C4-2B (cell line): Measurements from ENCODE around the gene USP30.

Source experiments
- H3K27ac ChIP-seq: fragments of 450-650 bp; 2 replicates; pipeline ENCODE4 v1.5.1; 2017
- ZFX ChIP-seq: fragments of 450-650 bp; IDR thresholded peaks from 2 replicates; pipeline ENCODE4 v1.6.1; 2017
- TF ChIP-seq, protein P1 (sequence below): fragments of 450-650 bp; conservative IDR thresholded peaks from 2 replicates; pipeline ENCODE4 v1.5.1; 2017; ENCODE audit warnings: mild to moderate bottlenecking

Gene USP30

DNA sequence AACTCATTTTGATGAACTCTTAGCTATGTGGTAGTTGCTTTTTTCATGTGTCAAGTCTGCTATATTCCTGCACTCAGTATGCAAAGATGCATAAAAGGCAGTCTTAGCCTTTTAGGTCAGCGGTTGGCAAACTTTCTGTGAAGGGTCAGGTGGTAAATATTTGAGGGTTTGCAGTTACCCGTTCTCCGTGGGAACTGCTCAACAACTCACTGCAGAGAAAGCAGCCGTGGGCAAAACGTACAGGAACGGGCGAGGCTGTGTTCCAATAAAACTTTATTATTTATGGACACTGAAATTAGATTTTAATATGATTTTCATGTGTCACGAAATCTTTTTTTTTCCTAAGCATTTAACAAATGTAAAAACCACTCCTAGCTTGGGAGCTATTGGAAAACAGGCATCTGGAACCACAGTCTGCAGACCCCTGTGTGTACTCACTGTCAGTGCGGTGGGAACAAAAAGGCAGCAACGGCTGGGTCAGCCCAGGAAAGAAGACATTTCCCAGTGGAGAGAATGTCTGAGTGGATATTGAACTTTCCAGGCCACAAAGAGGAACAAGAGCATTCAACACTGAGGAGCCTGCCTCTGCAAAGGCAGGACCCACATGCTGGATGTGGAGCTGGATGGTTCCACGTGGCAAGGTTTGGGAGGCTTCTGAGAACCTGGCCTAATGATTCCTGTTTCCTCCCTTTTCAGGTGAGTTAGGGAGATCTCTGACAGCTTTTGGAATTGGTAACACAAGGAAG is 60.5 kb downstream of the USP30 start:
- no peak overlapping the region for H3K27ac ChIP-seq
- TF ChIP-seq, protein P1, sequence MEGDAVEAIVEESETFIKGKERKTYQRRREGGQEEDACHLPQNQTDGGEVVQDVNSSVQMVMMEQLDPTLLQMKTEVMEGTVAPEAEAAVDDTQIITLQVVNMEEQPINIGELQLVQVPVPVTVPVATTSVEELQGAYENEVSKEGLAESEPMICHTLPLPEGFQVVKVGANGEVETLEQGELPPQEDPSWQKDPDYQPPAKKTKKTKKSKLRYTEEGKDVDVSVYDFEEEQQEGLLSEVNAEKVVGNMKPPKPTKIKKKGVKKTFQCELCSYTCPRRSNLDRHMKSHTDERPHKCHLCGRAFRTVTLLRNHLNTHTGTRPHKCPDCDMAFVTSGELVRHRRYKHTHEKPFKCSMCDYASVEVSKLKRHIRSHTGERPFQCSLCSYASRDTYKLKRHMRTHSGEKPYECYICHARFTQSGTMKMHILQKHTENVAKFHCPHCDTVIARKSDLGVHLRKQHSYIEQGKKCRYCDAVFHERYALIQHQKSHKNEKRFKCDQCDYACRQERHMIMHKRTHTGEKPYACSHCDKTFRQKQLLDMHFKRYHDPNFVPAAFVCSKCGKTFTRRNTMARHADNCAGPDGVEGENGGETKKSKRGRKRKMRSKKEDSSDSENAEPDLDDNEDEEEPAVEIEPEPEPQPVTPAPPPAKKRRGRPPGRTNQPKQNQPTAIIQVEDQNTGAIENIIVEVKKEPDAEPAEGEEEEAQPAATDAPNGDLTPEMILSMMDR = no peak
- TF ChIP-seq ZFX = no peak

DNA sequence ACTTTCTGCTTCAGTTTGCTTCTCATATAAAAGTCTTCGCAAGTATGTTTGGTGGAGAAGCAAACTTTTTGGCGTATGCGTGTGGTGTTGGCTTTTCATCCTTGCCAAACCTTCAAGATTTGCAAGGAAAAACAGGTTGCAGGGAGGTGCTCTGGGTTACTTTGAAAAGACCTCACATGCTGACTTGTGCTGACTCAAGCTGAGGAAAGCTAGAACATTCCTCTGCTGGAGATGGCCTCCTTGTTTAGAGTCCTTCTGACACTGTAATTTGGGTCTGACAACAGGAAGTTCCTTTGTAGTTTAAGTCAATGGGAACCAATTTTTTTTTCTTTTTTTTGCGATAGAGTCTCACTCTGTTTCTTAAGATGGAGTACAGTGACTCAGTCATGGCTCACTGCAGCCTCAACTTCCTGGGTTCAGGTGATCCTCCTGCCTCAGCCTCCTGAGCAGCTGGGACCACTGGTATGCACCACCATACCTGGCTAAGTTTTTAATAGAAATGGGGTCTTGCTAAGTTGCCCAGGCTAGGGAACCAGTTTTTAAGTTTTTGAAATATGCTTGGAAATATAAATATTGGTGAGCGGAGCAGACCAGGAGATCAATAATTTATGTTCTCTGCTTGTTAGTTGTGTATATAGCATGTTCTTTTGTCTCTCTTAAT is 61.4 kb downstream of the USP30 start:
- H3K27ac ChIP-seq = no peak overlapping the region

DNA sequence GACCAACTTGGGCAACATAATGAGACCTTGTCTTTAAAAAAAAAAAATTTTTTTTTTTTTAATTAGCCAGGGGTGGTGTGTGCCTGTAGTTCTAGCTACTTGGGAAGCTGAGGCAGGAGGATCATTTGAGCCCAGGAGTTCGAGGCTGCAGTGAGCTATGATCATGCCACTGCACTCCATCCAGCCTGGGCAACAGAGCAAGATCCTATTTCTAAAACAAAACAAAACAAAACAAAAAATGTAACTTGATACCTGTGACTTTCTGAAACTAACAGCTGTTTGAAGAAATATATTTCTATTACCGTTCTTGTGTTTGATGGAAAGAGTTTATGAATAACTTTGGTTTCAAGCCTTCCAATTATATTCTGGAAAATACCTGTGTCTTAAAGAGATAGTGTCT is 62.3 kb downstream of the USP30 start:
- TF ChIP-seq, protein P1 = no peak
- no peak for TF ChIP-seq ZFX
- no peak overlapping the region for H3K27ac ChIP-seq

More for the DNA sequence above, 61.4 kb downstream of the USP30 start:
- TF ChIP-seq, protein P1 = no peak
- TF ChIP-seq ZFX = no peak

DNA sequence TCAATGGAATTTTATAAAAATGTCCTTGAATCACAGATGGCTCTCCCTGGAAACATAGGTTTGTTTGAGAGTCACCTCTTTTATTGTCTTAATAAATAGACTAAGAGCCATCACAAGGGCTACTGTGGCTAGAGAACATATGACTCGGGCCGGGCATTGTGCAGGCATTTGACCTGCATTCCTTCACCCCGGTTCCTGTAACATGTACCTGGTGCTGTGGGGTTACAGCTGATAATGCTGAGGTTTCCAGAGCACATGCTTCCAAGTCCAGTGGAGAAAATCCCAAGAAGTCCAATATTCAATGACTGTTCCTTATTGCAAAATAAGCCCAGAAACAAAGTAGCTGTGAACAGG is 63.0 kb downstream of the USP30 start:
- no peak for TF ChIP-seq ZFX
- TF ChIP-seq, protein P1 = no peak
- no peak overlapping the region for H3K27ac ChIP-seq

DNA sequence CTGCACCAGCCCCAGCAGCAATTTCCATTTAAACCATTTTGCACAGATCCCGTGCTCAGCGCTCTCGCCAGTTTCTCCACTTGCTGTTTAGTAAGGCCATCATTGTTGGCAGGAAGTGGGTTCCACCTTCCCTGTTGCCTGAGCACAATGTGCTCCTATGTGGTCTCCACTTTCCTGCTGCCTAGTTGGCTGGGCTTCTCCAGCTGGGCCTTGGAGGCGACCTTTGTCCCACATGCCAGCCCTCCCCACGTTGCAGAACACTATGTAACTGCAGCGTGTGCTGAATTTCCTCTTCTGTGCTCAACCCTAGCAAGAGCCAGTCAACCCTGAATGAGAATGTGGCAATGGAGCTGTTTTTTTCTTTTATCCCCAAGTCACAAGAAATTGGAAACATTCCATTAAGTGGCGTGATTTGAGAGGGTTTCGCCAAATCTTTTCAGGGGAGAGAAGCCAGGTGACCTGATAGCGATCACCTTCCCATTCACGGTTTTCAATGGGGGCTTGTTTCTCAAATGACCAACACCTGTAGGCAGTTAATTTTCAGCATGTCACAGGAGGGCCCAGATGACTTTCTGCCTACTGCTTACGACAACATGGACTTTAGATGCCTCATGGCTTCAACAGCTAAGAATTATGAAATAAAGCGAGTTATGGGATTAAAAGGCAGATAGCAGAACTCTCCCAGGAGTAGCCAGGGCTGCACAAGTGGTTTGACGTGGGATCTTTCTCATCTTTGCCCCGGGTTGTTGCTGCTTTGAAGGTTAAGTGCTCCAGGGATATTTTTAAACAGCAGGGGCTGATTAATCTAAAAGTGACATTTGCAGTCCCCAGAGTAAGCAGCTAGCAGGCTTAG is 63.6 kb downstream of the USP30 start, which contains the start of gene ACACB:
TSS of gene ACACB (plus strand) at position 830 of the 853 bp plus-strand sequence. CDS start 22,819 bp downstream, outside the sequence.
- no peak within 1 kb of the TSS for H3K27ac ChIP-seq
- TF ChIP-seq, protein P1 = no peak
- TF ChIP-seq ZFX = no peak

DNA sequence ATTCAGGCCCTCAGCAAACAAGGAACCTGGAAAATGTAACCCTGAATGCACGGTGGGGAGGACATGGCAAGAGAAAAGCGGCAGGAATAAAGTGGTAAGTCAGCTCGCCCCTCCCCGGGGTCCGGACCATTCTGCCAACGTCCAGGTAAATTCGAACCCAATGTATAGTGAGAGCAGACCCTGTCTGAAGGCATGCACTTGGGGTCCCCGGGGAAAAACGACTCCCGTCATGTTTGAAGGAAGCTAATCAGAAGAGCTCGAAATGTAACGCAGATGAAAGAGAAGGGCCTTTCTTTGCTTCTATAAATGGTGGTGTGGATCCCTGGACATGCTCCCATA is 64.2 kb downstream of the USP30 start:
- TF ChIP-seq, protein P1 = no peak
- TF ChIP-seq ZFX = no peak
- H3K27ac ChIP-seq = no peak overlapping the region

DNA sequence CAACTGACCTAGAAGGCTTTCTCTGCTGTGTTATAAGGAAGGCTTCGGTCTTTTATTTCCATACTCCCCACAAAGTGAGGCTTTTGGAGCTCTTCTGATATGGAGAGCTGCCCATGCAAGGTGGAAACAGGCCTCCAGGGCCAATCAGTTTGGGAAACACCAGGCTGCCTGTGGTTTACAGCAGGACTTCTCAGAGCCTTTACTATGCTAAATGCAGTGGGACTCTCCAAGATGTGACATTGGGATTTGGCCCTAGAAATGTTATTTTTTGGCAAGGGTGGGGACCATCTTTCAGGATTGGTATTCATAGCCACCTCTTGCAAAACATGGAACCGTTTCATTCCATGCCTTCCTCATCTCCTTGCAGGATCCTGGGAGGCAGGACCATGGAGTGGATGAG is 67.7 kb downstream of the USP30 start:
- no peak overlapping the region for H3K27ac ChIP-seq
- TF ChIP-seq, protein P1 = no peak
- no peak for TF ChIP-seq ZFX
